ENCODE measurements around the gene TLCD5.

GRCh38 chr11:120326228-120326627 lies 1.1 kb downstream of the TLCD5 start:
- TF ChIP-seq EZH2phosphoT487 (IDR thresholded peaks at IDR 0.05; ENCODE audit: low read depth, severe bottlenecking, unreplicated experiment) (no peak), CTCF (IDR thresholded peaks at IDR 0.05; ENCODE audit: poor library complexity) (no peak)

All from hepatocyte (in vitro differentiated cells).